ENCODE data around the gene MSI2. TPM values are rescaled to one million over a fixed set of nuclear protein-coding genes. Genes with fewer than 3 reads are reported as not detected.
A peak's percentile ranks its signal among the peaks of the same experiment; 100 is the strongest.
"Not testable (repeated sequence)": the region's sequence is repeated elsewhere in the genome, so short reads cannot be mapped to it uniquely, and the experiment has no call there.

The MSI2 gene
- total RNA-seq, 1 experiment from 2014 or later: 169 TPM

DNA sequence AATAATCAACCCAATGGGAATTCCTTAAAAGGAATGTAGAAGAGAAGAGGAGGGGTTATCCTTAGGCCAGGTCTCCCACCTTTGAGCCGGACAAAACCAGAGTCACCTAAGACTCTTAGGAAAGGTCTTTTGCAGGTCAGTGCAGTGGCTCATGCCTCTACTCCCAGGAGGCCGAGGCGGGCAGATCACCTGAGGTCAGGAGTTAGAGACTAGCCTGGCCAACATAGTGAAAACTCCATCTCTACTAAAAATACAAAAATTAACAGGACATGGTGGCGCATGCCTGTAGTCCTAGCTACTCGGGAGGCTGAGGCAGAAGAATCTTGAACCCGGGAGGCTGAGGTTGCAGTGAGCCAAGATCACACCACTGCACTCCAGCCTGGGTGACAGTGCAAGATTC lies 365.5 kb downstream of the MSI2 start:
- Histone ChIP-seq H3K79me2 (ENCODE audit: low read length) (peaks cover 56% of the 10 kb centered on the region), H3K36me3 (ENCODE audit: insufficient read depth, low read length) (peaks cover 16% of the 10 kb centered on the region), H3K4me2 (ENCODE audit: low read depth, low read length, poor library complexity, severe bottlenecking) (peak overlapping the region; percentile 81), H3K27ac (ENCODE audit: low read length) (peak overlapping the region; percentile 97), H3K4me1 (ENCODE audit: low read length) (peaks cover 87% of the 10 kb centered on the region), H3K9ac (ENCODE audit: low read length) (peak overlapping the region; percentile 81)
- H3K4me3 ChIP-seq (ENCODE audit: low read length); DNase-seq; H4K20me1 ChIP-seq (ENCODE audit: insufficient read depth, low read depth, low read length); H3K9me3 ChIP-seq (ENCODE audit: low read length); H3K27me3 ChIP-seq (ENCODE audit: low read length); H3K9me2 ChIP-seq (replicated peaks; ENCODE audit: insufficient read depth, low read length); H2AFZ ChIP-seq (ENCODE audit: low read length): not testable (repeated sequence)

DNA sequence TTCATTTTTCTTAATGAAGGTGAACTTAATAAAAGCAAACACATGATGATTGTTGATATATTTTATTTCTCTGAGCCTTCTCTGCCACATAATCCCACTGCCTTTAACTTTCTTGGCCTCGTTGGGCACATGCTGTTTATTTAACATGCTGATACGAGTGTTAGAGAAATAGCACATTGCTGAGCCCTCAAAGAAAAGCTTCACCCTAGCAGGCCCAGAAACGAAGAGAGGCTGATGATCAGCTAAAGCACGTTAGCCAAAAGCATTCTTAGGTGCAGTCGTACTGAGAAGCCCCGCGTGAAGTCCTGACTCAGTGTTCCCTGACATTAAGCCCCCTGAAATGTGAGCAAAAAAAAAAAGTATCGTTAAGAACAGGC lies 366.0 kb downstream of the MSI2 start:
- Histone ChIP-seq H3K36me3 (ENCODE audit: insufficient read depth, low read length) (peaks cover 11% of the 10 kb centered on the region), H3K9ac (ENCODE audit: low read length) (peak overlapping the region; percentile 81), H3K27ac (ENCODE audit: low read length) (peak overlapping the region; percentile 97), H3K79me2 (ENCODE audit: low read length) (peaks cover 51% of the 10 kb centered on the region), H3K9me3 (ENCODE audit: low read length) (no peaks in the 10 kb centered on the region), H3K9me2 (replicated peaks; ENCODE audit: insufficient read depth, low read length) (no peaks in the 10 kb centered on the region), H4K20me1 (ENCODE audit: insufficient read depth, low read depth, low read length) (no peaks in the 10 kb centered on the region), H3K27me3 (ENCODE audit: low read length) (no peaks in the 10 kb centered on the region), H2AFZ (ENCODE audit: low read length) (no peak overlapping the region), H3K4me2 (ENCODE audit: low read depth, low read length, poor library complexity, severe bottlenecking) (peak overlapping the region; percentile 81), H3K4me3 (ENCODE audit: low read length) (peak overlapping the region; percentile 45), H3K4me1 (ENCODE audit: low read length) (peaks cover 87% of the 10 kb centered on the region)
- DNase-seq: peak; percentile 74

DNA sequence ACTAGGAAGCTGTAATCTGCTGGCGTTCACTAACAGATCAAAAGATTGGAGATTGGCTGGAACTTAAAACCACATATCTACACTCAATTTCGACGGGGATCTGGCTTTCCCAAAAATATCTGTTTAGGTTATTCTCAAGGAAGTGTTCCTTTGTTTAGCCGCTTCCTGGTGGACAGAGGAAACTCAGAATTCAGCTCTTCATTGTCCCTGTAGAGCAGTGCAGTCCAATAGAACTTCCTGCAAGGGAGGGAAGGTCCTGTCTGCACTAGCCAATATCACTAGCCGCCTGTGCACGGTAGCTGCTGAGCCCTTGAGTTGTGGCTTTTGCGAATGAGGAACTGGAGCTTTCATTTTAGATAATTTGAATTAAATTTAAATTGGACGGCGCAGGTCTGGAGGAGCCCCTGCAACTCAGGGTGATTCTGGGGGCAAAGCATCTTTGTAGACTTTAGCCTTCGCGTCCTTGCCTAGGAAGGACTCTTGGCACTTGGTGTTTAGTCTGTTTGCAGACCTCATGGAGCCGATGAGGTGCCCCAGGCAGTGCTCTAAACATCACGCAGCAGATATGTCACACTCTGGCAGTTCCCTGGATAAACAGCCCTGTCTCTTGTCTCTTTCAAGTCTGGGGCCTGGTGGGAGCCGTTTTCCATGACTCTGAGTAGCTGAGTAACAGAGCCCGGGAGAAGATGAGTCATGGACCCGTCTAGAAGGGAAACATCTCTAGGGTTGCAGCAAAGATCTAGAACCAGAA lies 366.5 kb downstream of the MSI2 start:
- no peaks in the 10 kb centered on the region for H3K9me3 ChIP-seq (ENCODE audit: low read length)
- peak; percentile 95 for DNase-seq
- H3K27me3 ChIP-seq (ENCODE audit: low read length): no peaks in the 10 kb centered on the region
- peaks cover 91% of the 10 kb centered on the region for H3K4me1 ChIP-seq (ENCODE audit: low read length)
- H2AFZ ChIP-seq (ENCODE audit: low read length): no peak overlapping the region
- peak overlapping the region; percentile 81 for H3K9ac ChIP-seq (ENCODE audit: low read length)
- peak overlapping the region; percentile 81 for H3K4me2 ChIP-seq (ENCODE audit: low read depth, low read length, poor library complexity, severe bottlenecking)
- peaks cover 47% of the 10 kb centered on the region for H3K79me2 ChIP-seq (ENCODE audit: low read length)
- no peaks in the 10 kb centered on the region for H3K9me2 ChIP-seq (replicated peaks; ENCODE audit: insufficient read depth, low read length)
- peaks cover 10% of the 10 kb centered on the region; the same call in 1 of the 2 replicates for H3K36me3 ChIP-seq (ENCODE audit: insufficient read depth, low read length)
- H4K20me1 ChIP-seq (ENCODE audit: insufficient read depth, low read depth, low read length): no peaks in the 10 kb centered on the region
- H3K4me3 ChIP-seq (ENCODE audit: low read length): peak overlapping the region; percentile 57
- peak overlapping the region; percentile 97 for H3K27ac ChIP-seq (ENCODE audit: low read length)

DNA sequence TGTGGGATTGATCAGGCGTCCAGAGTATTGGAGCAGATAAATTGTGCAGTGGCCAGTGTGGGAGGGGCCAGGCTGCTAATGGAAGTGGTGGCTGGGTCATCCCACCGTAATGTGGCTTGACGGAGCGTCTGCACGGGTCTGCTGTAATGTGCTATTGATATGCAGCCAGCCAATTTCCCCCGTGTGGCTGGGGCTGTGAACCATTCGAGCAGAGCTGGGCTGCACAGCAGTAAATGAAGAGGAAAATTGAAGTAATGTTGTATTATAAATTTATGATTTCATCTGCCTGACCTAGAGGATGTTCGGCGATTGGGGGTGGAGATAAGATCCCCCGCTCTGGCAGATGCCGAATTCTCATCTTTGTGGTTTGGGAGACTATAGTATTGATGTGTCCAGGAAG lies 367.3 kb downstream of the MSI2 start:
- peak; percentile 77 for DNase-seq
- no peaks in the 10 kb centered on the region for H3K9me3 ChIP-seq (ENCODE audit: low read length)
- H3K27me3 ChIP-seq (ENCODE audit: low read length): no peaks in the 10 kb centered on the region
- H2AFZ ChIP-seq (ENCODE audit: low read length): no peak overlapping the region
- H3K79me2 ChIP-seq (ENCODE audit: low read length): peaks cover 47% of the 10 kb centered on the region
- peak overlapping the region; percentile 81 for H3K9ac ChIP-seq (ENCODE audit: low read length)
- H3K36me3 ChIP-seq (ENCODE audit: insufficient read depth, low read length): peaks cover 16% of the 10 kb centered on the region
- peak overlapping the region; percentile 57 for H3K4me3 ChIP-seq (ENCODE audit: low read length)
- peak overlapping the region; percentile 81 for H3K4me2 ChIP-seq (ENCODE audit: low read depth, low read length, poor library complexity, severe bottlenecking)
- H3K9me2 ChIP-seq (replicated peaks; ENCODE audit: insufficient read depth, low read length): no peaks in the 10 kb centered on the region
- H4K20me1 ChIP-seq (ENCODE audit: insufficient read depth, low read depth, low read length): no peaks in the 10 kb centered on the region
- peaks cover 99% of the 10 kb centered on the region for H3K4me1 ChIP-seq (ENCODE audit: low read length)
- H3K27ac ChIP-seq (ENCODE audit: low read length): peak overlapping the region; percentile 97

GRCh38 chr17:57624386-57624785 lies 368.1 kb downstream of the MSI2 start:
- H3K4me2 ChIP-seq (ENCODE audit: low read depth, low read length, poor library complexity, severe bottlenecking): peak overlapping the region; percentile 81
- H3K79me2 ChIP-seq (ENCODE audit: low read length): peaks cover 47% of the 10 kb centered on the region
- no peak for DNase-seq
- H3K9ac ChIP-seq (ENCODE audit: low read length): peak overlapping the region; percentile 81
- H2AFZ ChIP-seq (ENCODE audit: low read length): no peak overlapping the region
- no peak overlapping the region for H3K4me3 ChIP-seq (ENCODE audit: low read length)
- no peaks in the 10 kb centered on the region for H3K9me3 ChIP-seq (ENCODE audit: low read length)
- no peaks in the 10 kb centered on the region for H3K9me2 ChIP-seq (replicated peaks; ENCODE audit: insufficient read depth, low read length)
- no peaks in the 10 kb centered on the region for H4K20me1 ChIP-seq (ENCODE audit: insufficient read depth, low read depth, low read length)
- no peaks in the 10 kb centered on the region for H3K27me3 ChIP-seq (ENCODE audit: low read length)
- H3K36me3 ChIP-seq (ENCODE audit: insufficient read depth, low read length): peaks cover 18% of the 10 kb centered on the region
- peaks cover 100% of the 10 kb centered on the region for H3K4me1 ChIP-seq (ENCODE audit: low read length)
- peak overlapping the region; percentile 97 for H3K27ac ChIP-seq (ENCODE audit: low read length)

GRCh38 chr17:57625511-57625910 lies 369.2 kb downstream of the MSI2 start:
- H3K4me3 ChIP-seq (ENCODE audit: low read length): no peak overlapping the region
- no peak overlapping the region for H2AFZ ChIP-seq (ENCODE audit: low read length)
- peak overlapping the region; percentile 81; the same call in 1 of the 2 replicates for H3K9ac ChIP-seq (ENCODE audit: low read length)
- no peak for DNase-seq
- H3K27ac ChIP-seq (ENCODE audit: low read length): peak overlapping the region; percentile 97
- H3K4me2 ChIP-seq (ENCODE audit: low read depth, low read length, poor library complexity, severe bottlenecking): no peak overlapping the region
- peaks cover 41% of the 10 kb centered on the region for H3K79me2 ChIP-seq (ENCODE audit: low read length)
- no peaks in the 10 kb centered on the region for H3K9me2 ChIP-seq (replicated peaks; ENCODE audit: insufficient read depth, low read length)
- H3K4me1 ChIP-seq (ENCODE audit: low read length): peaks cover 98% of the 10 kb centered on the region
- H3K27me3 ChIP-seq (ENCODE audit: low read length): no peaks in the 10 kb centered on the region
- no peaks in the 10 kb centered on the region for H4K20me1 ChIP-seq (ENCODE audit: insufficient read depth, low read depth, low read length)
- no peaks in the 10 kb centered on the region for H3K9me3 ChIP-seq (ENCODE audit: low read length)
- H3K36me3 ChIP-seq (ENCODE audit: insufficient read depth, low read length): peaks cover 26% of the 10 kb centered on the region

DNA sequence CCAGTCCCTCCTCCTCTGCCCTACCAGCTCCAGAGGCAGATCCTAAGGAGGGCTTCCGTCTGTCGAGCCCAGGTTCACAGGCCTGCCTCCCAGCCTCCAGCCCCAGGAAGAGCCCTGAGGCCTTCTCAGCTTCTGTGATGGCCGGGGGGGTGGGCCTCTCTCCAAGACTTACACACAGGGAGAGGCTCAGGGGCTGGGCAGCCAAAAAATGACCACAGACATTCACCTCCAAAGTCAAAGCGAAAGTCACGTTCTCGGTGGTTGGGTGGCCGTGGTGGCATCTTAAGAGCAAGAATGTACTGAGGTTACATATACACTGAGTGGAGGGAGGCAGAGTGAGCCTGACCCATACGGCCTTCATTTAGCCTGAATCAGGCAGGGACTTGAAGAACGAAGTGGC lies 369.6 kb downstream of the MSI2 start:
- Histone ChIP-seq H3K4me3 (ENCODE audit: low read length) (no peak overlapping the region), H3K9ac (ENCODE audit: low read length) (no peak overlapping the region), H3K36me3 (ENCODE audit: insufficient read depth, low read length) (peaks cover 31% of the 10 kb centered on the region), H3K79me2 (ENCODE audit: low read length) (peaks cover 37% of the 10 kb centered on the region), H3K4me1 (ENCODE audit: low read length) (peaks cover 94% of the 10 kb centered on the region), H2AFZ (ENCODE audit: low read length) (no peak overlapping the region), H3K27me3 (ENCODE audit: low read length) (no peaks in the 10 kb centered on the region), H3K9me2 (replicated peaks; ENCODE audit: insufficient read depth, low read length) (no peaks in the 10 kb centered on the region), H3K27ac (ENCODE audit: low read length) (peak overlapping the region; percentile 97), H4K20me1 (ENCODE audit: insufficient read depth, low read depth, low read length) (no peaks in the 10 kb centered on the region), H3K9me3 (ENCODE audit: low read length) (no peaks in the 10 kb centered on the region), H3K4me2 (ENCODE audit: low read depth, low read length, poor library complexity, severe bottlenecking) (no peak overlapping the region)
- DNase-seq: no peak

DNA sequence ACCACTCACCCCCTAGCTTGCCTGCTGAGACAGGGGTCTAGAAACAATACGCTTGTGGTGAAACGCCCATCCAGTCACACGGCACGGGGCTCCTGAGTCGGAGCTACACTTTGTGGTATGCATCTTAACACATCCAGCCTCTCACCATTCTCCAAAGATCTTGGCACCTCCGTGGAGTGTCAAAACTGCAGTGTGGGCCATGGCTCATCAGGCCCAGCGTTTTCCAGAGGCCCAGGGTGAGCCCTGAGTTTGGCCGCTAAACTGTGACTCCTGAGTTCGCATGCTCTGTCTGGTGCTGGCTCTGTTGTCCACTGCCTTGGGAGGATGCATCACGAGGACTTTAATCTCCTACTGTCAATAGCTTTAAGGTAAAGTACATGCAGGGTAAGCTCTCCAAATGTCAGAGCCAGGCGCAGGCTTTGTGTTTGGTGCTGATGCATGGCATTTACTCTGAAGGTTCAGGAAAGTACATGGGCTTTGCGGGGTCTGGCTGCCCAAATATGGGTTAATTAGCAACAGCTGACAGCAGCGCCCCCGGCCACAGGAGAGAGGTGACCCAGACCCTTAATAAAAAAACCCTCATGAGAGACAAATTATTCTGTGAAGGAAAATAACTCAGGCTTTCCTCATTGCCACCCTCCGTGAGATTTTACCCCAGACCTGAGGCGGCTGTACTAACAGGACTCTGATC lies 370.3 kb downstream of the MSI2 start:
- Histone ChIP-seq H3K4me1 (ENCODE audit: low read length) (peaks cover 90% of the 10 kb centered on the region), H3K9ac (ENCODE audit: low read length) (no peak overlapping the region), H3K4me2 (ENCODE audit: low read depth, low read length, poor library complexity, severe bottlenecking) (no peak overlapping the region), H3K9me3 (ENCODE audit: low read length) (no peaks in the 10 kb centered on the region), H3K27ac (ENCODE audit: low read length) (peak overlapping the region; percentile 97; the same call in 1 of the 2 replicates), H3K79me2 (ENCODE audit: low read length) (peaks cover 35% of the 10 kb centered on the region), H2AFZ (ENCODE audit: low read length) (no peak overlapping the region), H3K9me2 (replicated peaks; ENCODE audit: insufficient read depth, low read length) (no peaks in the 10 kb centered on the region), H4K20me1 (ENCODE audit: insufficient read depth, low read depth, low read length) (no peaks in the 10 kb centered on the region), H3K4me3 (ENCODE audit: low read length) (no peak overlapping the region), H3K36me3 (ENCODE audit: insufficient read depth, low read length) (peaks cover 37% of the 10 kb centered on the region), H3K27me3 (ENCODE audit: low read length) (no peaks in the 10 kb centered on the region)
- DNase-seq: no peak
